ENCODE measurements around the gene TOPBP1. TPM values are rescaled to one million over a fixed set of nuclear protein-coding genes. Genes with fewer than 3 reads are reported as not detected.

Gene TOPBP1
- total RNA-seq, 1 donor from 2014 or later: 22.3 TPM

- peaks cover 35% of the 10 kb centered on the region for H3K36me3 Mint-ChIP-seq (ENCODE audit: unreplicated experiment)
- peaks cover 35% of the 10 kb centered on the region for H3K4me1 Mint-ChIP-seq (ENCODE audit: unreplicated experiment)
- H3K4me3 Mint-ChIP-seq (ENCODE audit: unreplicated experiment): no peak overlapping the region
- no peak for DNase-seq (ENCODE audit: extremely low spot score, unreplicated experiment)
- H3K27me3 Mint-ChIP-seq (ENCODE audit: unreplicated experiment): no peaks in the 10 kb centered on the region
- TF ChIP-seq CTCF (IDR thresholded peaks at IDR 0.05): no peak
- peak overlapping the region; percentile 73 for H3K27ac Mint-ChIP-seq (ENCODE audit: unreplicated experiment)
- H3K9me3 Mint-ChIP-seq (ENCODE audit: unreplicated experiment): no peaks in the 10 kb centered on the region
Observed at GRCh38 chr3:133644768-133645167, 17.0 kb downstream of the TOPBP1 start.

GRCh38 chr3:133643611-133644010 is 18.1 kb downstream of the TOPBP1 start:
- no peaks in the 10 kb centered on the region for H3K27me3 Mint-ChIP-seq (ENCODE audit: unreplicated experiment)
- H3K4me1 Mint-ChIP-seq (ENCODE audit: unreplicated experiment): peaks cover 35% of the 10 kb centered on the region
- H3K36me3 Mint-ChIP-seq (ENCODE audit: unreplicated experiment): peaks cover 46% of the 10 kb centered on the region
- no peak for DNase-seq (ENCODE audit: extremely low spot score, unreplicated experiment)
- no peaks in the 10 kb centered on the region for H3K9me3 Mint-ChIP-seq (ENCODE audit: unreplicated experiment)
- no peak for TF ChIP-seq CTCF (IDR thresholded peaks at IDR 0.05)
- peak overlapping the region; percentile 38 for H3K27ac Mint-ChIP-seq (ENCODE audit: unreplicated experiment)
- no peak overlapping the region for H3K4me3 Mint-ChIP-seq (ENCODE audit: unreplicated experiment)

GRCh38 chr3:133641254-133641653 is 20.5 kb downstream of the TOPBP1 start:
- Mint-ChIP-seq H3K27ac (ENCODE audit: unreplicated experiment) (peak overlapping the region; percentile 41), H3K9me3 (ENCODE audit: unreplicated experiment) (no peaks in the 10 kb centered on the region), H3K4me3 (ENCODE audit: unreplicated experiment) (no peak overlapping the region), H3K36me3 (ENCODE audit: unreplicated experiment) (peaks cover 56% of the 10 kb centered on the region), H3K27me3 (ENCODE audit: unreplicated experiment) (no peaks in the 10 kb centered on the region), H3K4me1 (ENCODE audit: unreplicated experiment) (peaks cover 26% of the 10 kb centered on the region)
- TF ChIP-seq CTCF (IDR thresholded peaks at IDR 0.05): no peak
- DNase-seq (ENCODE audit: extremely low spot score, unreplicated experiment): no peak

GRCh38 chr3:133633439-133633838 is 28.3 kb downstream of the TOPBP1 start:
- no peak for TF ChIP-seq CTCF (IDR thresholded peaks at IDR 0.05)
- Mint-ChIP-seq H3K4me3 (ENCODE audit: unreplicated experiment) (no peak overlapping the region), H3K36me3 (ENCODE audit: unreplicated experiment) (peaks cover 55% of the 10 kb centered on the region), H3K9me3 (ENCODE audit: unreplicated experiment) (no peaks in the 10 kb centered on the region), H3K27ac (ENCODE audit: unreplicated experiment) (no peak overlapping the region), H3K4me1 (ENCODE audit: unreplicated experiment) (no peaks in the 10 kb centered on the region), H3K27me3 (ENCODE audit: unreplicated experiment) (no peaks in the 10 kb centered on the region)
- DNase-seq (ENCODE audit: extremely low spot score, unreplicated experiment): no peak

- H3K27ac Mint-ChIP-seq (ENCODE audit: unreplicated experiment): no peak overlapping the region
- H3K36me3 Mint-ChIP-seq (ENCODE audit: unreplicated experiment): peaks cover 46% of the 10 kb centered on the region
- H3K9me3 Mint-ChIP-seq (ENCODE audit: unreplicated experiment): no peaks in the 10 kb centered on the region
- DNase-seq (ENCODE audit: extremely low spot score, unreplicated experiment): no peak
- H3K27me3 Mint-ChIP-seq (ENCODE audit: unreplicated experiment): no peaks in the 10 kb centered on the region
- no peak for TF ChIP-seq CTCF (IDR thresholded peaks at IDR 0.05)
- H3K4me1 Mint-ChIP-seq (ENCODE audit: unreplicated experiment): no peaks in the 10 kb centered on the region
- no peak overlapping the region for H3K4me3 Mint-ChIP-seq (ENCODE audit: unreplicated experiment)
Observed at GRCh38 chr3:133629146-133629545, 32.6 kb downstream of the TOPBP1 start.
